Neural crest cell (in vitro differentiated cells): ENCODE results near the gene FRMD4A. TPM values are rescaled to one million over a fixed set of nuclear protein-coding genes. Genes with fewer than 3 reads are reported as not detected.

Experiments used
- DNase-seq: peaks from one replicate; pipeline ENCODE4 v3.0.0; 2021; ENCODE audit warnings: low read depth, mixed read lengths, low spot score
- H3K27ac Mint-ChIP-seq: one replicate; pipeline ENCODE4 v1.8.0; 2021; ENCODE audit warnings: mild to moderate bottlenecking, mixed read lengths; ENCODE audit not compliant: unreplicated experiment
- H3K27me3 Mint-ChIP-seq: 2 replicates; pipeline ENCODE4 v1.8.0; 2021; ENCODE audit warnings: low read depth, mild to moderate bottlenecking, mixed read lengths
- H3K36me3 Mint-ChIP-seq: 2 replicates; pipeline ENCODE4 v1.8.0; 2021; ENCODE audit warnings: low read depth, mild to moderate bottlenecking, mixed read lengths
- H3K4me1 Mint-ChIP-seq: 2 replicates; pipeline ENCODE4 v1.8.0; 2021; ENCODE audit warnings: mixed read lengths
- H3K4me3 Mint-ChIP-seq: one replicate; pipeline ENCODE4 v1.8.0; 2021; ENCODE audit warnings: mild to moderate bottlenecking, mixed read lengths
- H3K9me3 Mint-ChIP-seq: 2 replicates; pipeline ENCODE4 v1.8.0; 2021; ENCODE audit warnings: mixed read lengths
- total RNA-seq: library from RNA; stranded (reverse); gene quantifications from 2 replicates; pipeline ENCODE4 v1.2.1, GENCODE V29; 2021
- TF ChIP-seq, protein P1 (sequence below): fragments of 200-600 bp; sonication (generic); conservative IDR thresholded peaks from 2 replicates; pipeline ENCODE4 v1.5.0; 2021; ENCODE audit warnings: antibody characterized with exemption, mild to moderate bottlenecking

Gene FRMD4A
- total RNA-seq, 1 donor from 2014 or later, result 65.3 TPM

- no peak for DNase-seq
- Mint-ChIP-seq H3K9me3 (peaks cover 10% of the 10 kb centered on the region), H3K4me1 (peaks cover 63% of the 10 kb centered on the region), H3K36me3 (peaks cover 16% of the 10 kb centered on the region), H3K27me3 (no peaks in the 10 kb centered on the region), H3K4me3 (no peak overlapping the region), H3K27ac (peak overlapping the region; percentile 69)
- TF ChIP-seq, protein P1, sequence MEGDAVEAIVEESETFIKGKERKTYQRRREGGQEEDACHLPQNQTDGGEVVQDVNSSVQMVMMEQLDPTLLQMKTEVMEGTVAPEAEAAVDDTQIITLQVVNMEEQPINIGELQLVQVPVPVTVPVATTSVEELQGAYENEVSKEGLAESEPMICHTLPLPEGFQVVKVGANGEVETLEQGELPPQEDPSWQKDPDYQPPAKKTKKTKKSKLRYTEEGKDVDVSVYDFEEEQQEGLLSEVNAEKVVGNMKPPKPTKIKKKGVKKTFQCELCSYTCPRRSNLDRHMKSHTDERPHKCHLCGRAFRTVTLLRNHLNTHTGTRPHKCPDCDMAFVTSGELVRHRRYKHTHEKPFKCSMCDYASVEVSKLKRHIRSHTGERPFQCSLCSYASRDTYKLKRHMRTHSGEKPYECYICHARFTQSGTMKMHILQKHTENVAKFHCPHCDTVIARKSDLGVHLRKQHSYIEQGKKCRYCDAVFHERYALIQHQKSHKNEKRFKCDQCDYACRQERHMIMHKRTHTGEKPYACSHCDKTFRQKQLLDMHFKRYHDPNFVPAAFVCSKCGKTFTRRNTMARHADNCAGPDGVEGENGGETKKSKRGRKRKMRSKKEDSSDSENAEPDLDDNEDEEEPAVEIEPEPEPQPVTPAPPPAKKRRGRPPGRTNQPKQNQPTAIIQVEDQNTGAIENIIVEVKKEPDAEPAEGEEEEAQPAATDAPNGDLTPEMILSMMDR, result no peak
These were observed 313.3 kb downstream of the FRMD4A start for GRCh38 chr10:14017467-14017866.

GRCh38 chr10:14016931-14017333 lies 313.8 kb downstream of the FRMD4A start:
- H3K27ac Mint-ChIP-seq, result peak overlapping the region; percentile 69
- H3K36me3 Mint-ChIP-seq, result peaks cover 16% of the 10 kb centered on the region
- peaks cover 10% of the 10 kb centered on the region for H3K9me3 Mint-ChIP-seq
- H3K4me1 Mint-ChIP-seq, result peaks cover 63% of the 10 kb centered on the region
- no peak overlapping the region for H3K4me3 Mint-ChIP-seq
- DNase-seq, result no peak
- no peaks in the 10 kb centered on the region for H3K27me3 Mint-ChIP-seq
- TF ChIP-seq, protein P1, result no peak

DNA sequence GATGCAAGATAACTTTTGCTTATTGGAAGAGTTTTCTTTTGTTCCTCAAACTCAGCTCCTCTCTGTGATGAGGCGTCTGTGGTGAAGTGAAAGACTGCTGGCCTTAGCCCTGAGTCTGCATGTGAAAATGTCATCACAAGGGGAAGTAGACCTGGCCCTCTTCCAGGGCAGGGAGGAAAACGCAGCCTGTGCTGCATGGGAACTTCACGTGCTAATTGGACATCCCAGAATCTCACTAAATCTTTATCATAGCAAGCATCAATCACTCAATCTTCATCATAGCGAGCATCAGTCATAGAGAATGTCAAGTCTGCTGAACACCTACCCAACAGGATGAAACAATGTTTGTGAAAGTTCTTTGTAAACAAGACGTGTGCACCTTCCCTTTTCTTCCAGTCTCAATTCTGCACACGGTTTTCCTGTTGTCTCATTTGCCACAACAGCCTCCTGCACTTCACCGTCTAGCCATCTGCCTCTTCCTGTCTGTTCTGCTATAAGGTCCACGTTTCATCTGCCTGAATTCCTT lies 314.6 kb downstream of the FRMD4A start:
- peak overlapping the region; percentile 39 for H3K27ac Mint-ChIP-seq
- H3K4me3 Mint-ChIP-seq, result no peak overlapping the region
- H3K36me3 Mint-ChIP-seq, result peaks cover 16% of the 10 kb centered on the region

DNA sequence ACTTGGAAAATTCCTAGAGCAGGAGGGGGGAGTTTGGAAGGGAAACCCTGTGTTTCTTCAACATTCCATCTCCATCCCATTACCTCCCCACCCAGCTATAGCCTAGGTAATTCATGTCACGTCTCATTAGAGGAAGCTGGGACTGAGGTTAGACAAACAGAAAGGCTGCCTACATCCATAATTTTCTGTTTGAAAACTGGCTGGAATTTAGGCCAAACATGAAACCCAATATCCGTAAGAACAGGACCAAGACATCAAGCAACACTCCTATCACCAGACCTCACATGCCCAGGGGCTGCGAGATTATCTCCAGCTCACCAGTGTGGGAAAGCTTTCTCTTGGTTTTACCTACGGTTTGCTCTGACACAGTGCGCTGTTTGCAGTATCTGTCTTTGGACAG lies 316.3 kb downstream of the FRMD4A start:
- no peaks in the 10 kb centered on the region for H3K27me3 Mint-ChIP-seq
- H3K36me3 Mint-ChIP-seq, result peaks cover 11% of the 10 kb centered on the region
- peaks cover 73% of the 10 kb centered on the region for H3K4me1 Mint-ChIP-seq
- no peak for DNase-seq
- TF ChIP-seq, protein P1, result no peak
- H3K27ac Mint-ChIP-seq, result no peak overlapping the region
- H3K4me3 Mint-ChIP-seq, result no peak overlapping the region
- peaks cover 10% of the 10 kb centered on the region for H3K9me3 Mint-ChIP-seq

More for the DNA sequence above, 314.6 kb downstream of the FRMD4A start:
- TF ChIP-seq, protein P1, result no peak
- no peaks in the 10 kb centered on the region for H3K27me3 Mint-ChIP-seq
- H3K9me3 Mint-ChIP-seq, result peaks cover 10% of the 10 kb centered on the region
- DNase-seq, result no peak
- peaks cover 69% of the 10 kb centered on the region for H3K4me1 Mint-ChIP-seq

- Mint-ChIP-seq H3K36me3 (peaks cover 3% of the 10 kb centered on the region), H3K27ac (peak overlapping the region; percentile 40), H3K27me3 (no peaks in the 10 kb centered on the region), H3K9me3 (no peaks in the 10 kb centered on the region), H3K4me3 (no peak overlapping the region), H3K4me1 (peaks cover 69% of the 10 kb centered on the region)
- no peak for DNase-seq
- TF ChIP-seq, protein P1, result no peak
These were observed 319.8 kb downstream of the FRMD4A start for GRCh38 chr10:14010769-14011574.
